ES-I3 (cell line): ENCODE measurements around the gene ARL11.
"Not testable (repeated sequence)": the region's sequence is repeated elsewhere in the genome, so short reads cannot be mapped to it uniquely, and the experiment has no call there.

ENCODE experiments used
- H3K36me3 ChIP-seq: 2 replicates; pipeline ENCODE4 v1.6.1; 2013; ENCODE audit warnings: mild to moderate bottlenecking, low read length, control low read depth, moderate library complexity; ENCODE audit not compliant: insufficient read depth
- H3K4me1 ChIP-seq: 2 replicates; pipeline ENCODE4 v1.6.1; 2013; ENCODE audit warnings: mild to moderate bottlenecking, control low read depth, low read length; ENCODE audit not compliant: insufficient read depth
- H3K9ac ChIP-seq: 2 replicates; pipeline ENCODE4 v1.6.1; 2013; ENCODE audit warnings: low read depth, mild to moderate bottlenecking, low read length, moderate library complexity
- H3K9me3 ChIP-seq: 2 replicates; pipeline ENCODE4 v1.6.1; 2013; ENCODE audit warnings: mild to moderate bottlenecking, low read length, moderate library complexity; ENCODE audit not compliant: control insufficient read depth, insufficient read depth

The ARL11 gene

DNA sequence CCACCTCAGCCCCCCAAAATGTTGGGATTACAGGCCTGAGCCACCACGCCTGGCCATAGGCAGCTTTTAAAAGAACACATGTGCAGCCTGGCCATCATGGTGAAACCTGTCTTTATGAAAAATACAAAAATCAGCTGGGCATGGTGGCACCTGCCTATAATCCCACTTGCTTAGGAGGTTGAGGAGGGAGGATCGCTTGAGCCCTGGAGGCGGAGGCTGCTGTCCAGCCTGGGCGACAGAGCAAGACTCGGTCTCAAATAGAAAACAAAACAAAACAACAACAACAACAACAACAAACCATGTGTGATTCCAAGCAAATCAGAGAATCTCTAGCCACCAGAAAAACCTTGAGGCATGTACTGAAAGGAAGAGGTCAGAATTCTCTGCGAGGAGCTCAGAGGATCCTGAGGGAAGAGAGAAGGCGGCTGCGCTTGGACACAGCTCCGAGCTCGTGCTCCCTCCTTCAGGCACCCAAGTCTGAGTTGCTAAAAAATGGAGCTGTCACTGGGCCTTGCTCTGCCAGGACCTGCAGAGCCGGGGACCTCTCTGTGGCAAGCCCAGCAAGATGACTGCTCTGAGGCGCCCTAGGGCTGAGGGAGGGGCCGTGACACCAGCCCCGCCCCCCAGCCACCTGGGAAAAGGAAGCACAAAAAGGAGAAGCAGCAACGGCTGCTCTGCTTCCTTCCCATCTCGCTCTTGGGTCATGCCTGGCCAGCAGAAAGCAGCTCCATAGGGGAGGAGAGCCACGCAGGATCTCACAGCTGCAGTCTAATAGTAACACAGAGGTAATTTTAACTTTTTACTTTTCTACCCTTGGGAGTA lies at the start of gene ARL11:
TSS of gene ARL11 (plus strand) at position 677 of the 822 bp plus-strand sequence. CDS start 1,941 bp downstream, outside the sequence.
- Histone ChIP-seq H3K9me3 (no peaks in the 10 kb centered on the region), H3K4me1 (no peaks in the 10 kb centered on the region), H3K9ac (peak within 1 kb of the TSS; percentile 45; the same call in 1 of the 2 replicates), H3K36me3 (no peaks in the 10 kb centered on the region)

DNA sequence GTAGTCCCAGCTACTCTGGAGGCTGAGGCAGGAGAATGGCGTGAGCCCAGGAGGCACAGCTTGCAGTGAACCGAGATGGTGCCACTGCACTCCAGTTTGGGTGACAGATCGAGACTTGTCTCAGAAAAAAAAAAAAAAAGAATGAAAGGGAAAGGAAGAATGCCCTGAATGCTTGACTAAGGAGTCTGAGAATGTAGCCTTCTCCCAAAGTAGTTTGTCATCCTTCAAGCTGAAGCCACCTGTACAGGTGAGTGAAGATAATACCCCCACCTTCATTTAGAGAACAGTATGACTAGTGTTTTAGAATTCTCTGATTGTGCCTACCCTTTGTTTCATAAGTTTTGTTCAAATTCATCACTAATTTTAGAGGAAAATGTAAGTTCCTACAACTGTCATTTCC lies 48.8 kb upstream of the ARL11 start:
- H3K9ac ChIP-seq = no peak overlapping the region
- peaks cover 4% of the 10 kb centered on the region for H3K36me3 ChIP-seq
- no peaks in the 10 kb centered on the region for H3K4me1 ChIP-seq
- H3K9me3 ChIP-seq = no peaks in the 10 kb centered on the region

GRCh38 chr13:49580980-49581680 lies 47.2 kb upstream of the ARL11 start:
- H3K36me3 ChIP-seq = peaks cover 4% of the 10 kb centered on the region
- no peak overlapping the region for H3K9ac ChIP-seq
- no peaks in the 10 kb centered on the region for H3K9me3 ChIP-seq
- no peaks in the 10 kb centered on the region for H3K4me1 ChIP-seq

DNA sequence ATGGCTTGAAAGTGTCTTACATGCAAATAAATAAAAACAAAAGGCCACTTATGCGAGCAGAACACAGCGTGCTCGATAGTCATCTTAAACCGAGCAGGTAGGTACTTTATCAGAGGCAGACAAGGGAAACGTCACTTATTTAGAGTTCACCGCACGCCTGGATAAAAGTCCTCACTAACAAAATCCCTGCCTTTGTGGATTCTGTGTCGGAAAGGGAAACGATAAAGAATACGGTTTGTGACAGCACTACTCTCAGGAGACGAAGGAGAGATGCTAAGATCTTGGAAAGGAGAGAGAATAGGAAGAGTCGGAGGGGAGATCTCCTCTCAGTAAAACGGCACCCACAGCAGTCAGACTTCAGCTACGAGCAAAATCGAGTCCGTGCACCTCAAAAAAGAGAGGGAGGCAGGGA lies 43.5 kb upstream of the ARL11 start:
- Histone ChIP-seq H3K9me3 (no peaks in the 10 kb centered on the region), H3K9ac (peak overlapping the region; percentile 60), H3K36me3 (peaks cover 4% of the 10 kb centered on the region; the same call in 1 of the 2 replicates), H3K4me1 (no peaks in the 10 kb centered on the region)

GRCh38 chr13:49585220-49586157 lies 42.8 kb upstream of the ARL11 start, which contains the start of gene RCBTB1:
Gene RCBTB1, minus strand, starts transcription at chr13:49585558. Its CDS starts 18,279 bp downstream, at chr13:49567279.
- peak within 1 kb of the TSS; percentile 60 for H3K9ac ChIP-seq
- no peaks in the 10 kb centered on the region for H3K36me3 ChIP-seq
- no peaks in the 10 kb centered on the region for H3K4me1 ChIP-seq
- no peaks in the 10 kb centered on the region for H3K9me3 ChIP-seq

GRCh38 chr13:49586717-49587116 lies 41.6 kb upstream of the ARL11 start:
- Histone ChIP-seq H3K9me3 (no peaks in the 10 kb centered on the region), H3K4me1 (no peaks in the 10 kb centered on the region), H3K9ac (no peak overlapping the region), H3K36me3 (no peaks in the 10 kb centered on the region)

DNA sequence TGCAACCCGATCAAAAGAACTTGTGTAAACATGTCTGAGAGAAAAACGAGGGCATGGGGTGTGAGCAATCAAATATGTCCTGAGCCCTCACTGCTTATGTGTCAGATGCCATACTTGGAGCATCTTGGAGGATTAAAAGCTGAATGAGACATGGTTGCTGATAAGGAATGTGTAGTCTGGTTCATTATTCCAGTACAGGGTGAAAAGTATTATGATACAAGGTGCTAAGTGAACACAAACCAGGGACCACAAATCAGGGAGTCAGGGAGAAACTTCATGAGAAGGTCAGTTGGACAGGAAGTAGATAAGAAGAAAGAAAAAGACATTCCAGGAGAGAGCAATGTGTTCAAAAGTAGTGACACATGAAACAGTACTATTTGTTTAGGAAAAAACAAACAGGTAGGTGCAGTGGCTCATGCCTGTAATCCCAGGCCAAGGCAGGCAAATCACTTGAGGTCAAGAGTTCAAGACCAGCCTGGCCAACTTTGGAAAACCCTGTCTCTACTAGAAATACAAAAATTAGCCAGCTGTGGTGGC lies 40.9 kb upstream of the ARL11 start:
- no peaks in the 10 kb centered on the region for H3K9me3 ChIP-seq
- H3K4me1 ChIP-seq = no peaks in the 10 kb centered on the region
- no peaks in the 10 kb centered on the region for H3K36me3 ChIP-seq
- no peak overlapping the region for H3K9ac ChIP-seq

DNA sequence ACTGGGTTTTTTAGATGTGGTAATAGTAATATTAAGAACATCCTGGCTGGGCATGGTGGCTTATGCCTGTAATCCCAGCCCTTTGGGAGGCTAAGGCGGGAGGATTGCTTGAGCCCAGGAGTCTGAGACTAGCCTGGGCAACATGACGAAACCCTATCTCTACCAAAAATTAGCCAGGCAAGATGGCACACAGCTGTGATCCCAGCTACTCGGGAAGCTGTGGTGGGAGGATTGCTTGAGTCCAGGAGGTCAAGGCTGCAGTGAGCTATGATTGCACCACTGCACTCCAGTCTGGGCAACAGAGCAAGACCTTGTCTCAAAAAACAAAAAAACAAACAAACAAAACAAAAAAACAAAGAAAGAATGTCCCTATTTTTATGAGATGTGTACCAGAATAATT lies 37.6 kb upstream of the ARL11 start:
- H3K9ac ChIP-seq, H3K9me3 ChIP-seq, H3K4me1 ChIP-seq, H3K36me3 ChIP-seq: not testable (repeated sequence)

- not testable (repeated sequence) for H3K9ac ChIP-seq, H3K9me3 ChIP-seq
Observed at GRCh38 chr13:49593876-49594275, 34.4 kb upstream of the ARL11 start.

DNA sequence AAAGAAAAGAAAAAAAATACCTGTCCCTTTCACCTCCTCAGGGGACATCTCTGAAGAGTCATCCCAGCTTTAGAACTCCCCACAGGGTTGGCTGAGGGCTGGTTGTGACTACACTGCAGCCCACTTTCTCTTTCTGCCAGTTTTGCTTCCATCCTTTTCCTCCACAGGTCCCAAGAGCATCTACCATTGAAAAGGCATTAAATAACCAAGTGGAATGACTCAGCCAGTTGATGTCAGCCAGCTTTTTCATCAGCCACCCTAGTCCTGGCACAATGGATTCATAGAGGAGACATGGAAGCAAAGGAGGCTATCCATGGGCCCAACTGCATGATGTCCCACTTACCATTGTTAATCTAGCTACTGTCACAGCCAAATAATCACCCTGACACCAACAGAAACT lies 33.7 kb upstream of the ARL11 start:
- H3K36me3 ChIP-seq = no peaks in the 10 kb centered on the region
- no peaks in the 10 kb centered on the region for H3K4me1 ChIP-seq
- H3K9me3 ChIP-seq = no peaks in the 10 kb centered on the region
- no peak overlapping the region for H3K9ac ChIP-seq

More at GRCh38 chr13:49593876-49594275, 34.4 kb upstream of the ARL11 start:
- H3K4me1 ChIP-seq, H3K36me3 ChIP-seq: not testable (repeated sequence)

- no peak overlapping the region for H3K9ac ChIP-seq
- no peaks in the 10 kb centered on the region for H3K36me3 ChIP-seq
- H3K9me3 ChIP-seq = no peaks in the 10 kb centered on the region
- H3K4me1 ChIP-seq = no peaks in the 10 kb centered on the region
Observed at GRCh38 chr13:49596221-49596620, 32.1 kb upstream of the ARL11 start.

- no peaks in the 10 kb centered on the region for H3K9me3 ChIP-seq
- no peaks in the 10 kb centered on the region for H3K36me3 ChIP-seq
- no peaks in the 10 kb centered on the region for H3K4me1 ChIP-seq
- H3K9ac ChIP-seq = no peak overlapping the region
Observed at GRCh38 chr13:49597043-49597641, 31.2 kb upstream of the ARL11 start.

DNA sequence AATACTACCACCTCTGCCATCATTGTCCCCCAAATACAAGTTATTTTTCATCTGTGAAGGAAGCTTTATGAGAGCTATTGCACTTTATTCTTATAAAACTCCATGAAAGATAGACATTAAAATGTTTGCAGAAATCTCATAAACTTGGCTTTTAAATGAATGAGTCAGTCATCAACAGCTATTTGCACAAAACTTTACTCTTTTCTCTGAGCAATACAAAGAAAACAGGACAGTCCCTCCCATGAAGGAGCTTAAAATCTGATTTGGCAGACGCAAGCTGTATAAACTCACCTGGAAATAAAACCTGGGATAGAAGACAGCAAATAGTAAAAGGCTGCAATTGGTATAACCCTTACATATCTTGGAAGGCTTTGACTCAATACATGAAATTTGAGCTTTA lies 26.3 kb upstream of the ARL11 start:
- no peaks in the 10 kb centered on the region for H3K36me3 ChIP-seq
- H3K4me1 ChIP-seq = no peaks in the 10 kb centered on the region
- no peak overlapping the region for H3K9ac ChIP-seq
- no peaks in the 10 kb centered on the region for H3K9me3 ChIP-seq

GRCh38 chr13:49602615-49603014 lies 25.7 kb upstream of the ARL11 start:
- not testable (repeated sequence) for H3K4me1 ChIP-seq, H3K9ac ChIP-seq, H3K9me3 ChIP-seq, H3K36me3 ChIP-seq
